BLaER1 treated with 17β-estradiol and CSF1 and Interleukin-3, amounts not matched to agents 10 nM and 100 nM (cell line): ENCODE results near the gene AQP12A.
"Not testable (repeated sequence)": the region's sequence is repeated elsewhere in the genome, so short reads cannot be mapped to it uniquely, and the experiment has no call there.

Experiments
- H3K27ac ChIP-seq, 11 experiments: shearing (Covaris generic); formaldehyde crosslinking; 2 replicates each; pipeline ENCODE4 v1.8.1; 2022
- H3K27me3 ChIP-seq, 11 experiments: shearing (Covaris generic); formaldehyde crosslinking; 2 replicates each; pipeline ENCODE4 v1.8.1; 2022
- H3K36me3 ChIP-seq, 11 experiments: shearing (Covaris generic); formaldehyde crosslinking; 2 replicates each; pipeline ENCODE4 v1.8.1; 2022
- H3K4me1 ChIP-seq, 10 experiments: shearing (Covaris generic); formaldehyde crosslinking; 2 replicates each; pipeline ENCODE4 v1.8.1; 2022
- H3K4me2 ChIP-seq, 11 experiments: shearing (Covaris generic); formaldehyde crosslinking; 2 replicates each; pipeline ENCODE4 v1.8.1; 2022
- H3K4me3 ChIP-seq, 10 experiments: shearing (Covaris generic); formaldehyde crosslinking; 2 replicates each; pipeline ENCODE4 v1.8.1; 2022
- H3K9ac ChIP-seq, 11 experiments: shearing (Covaris generic); formaldehyde crosslinking; 2 replicates each; pipeline ENCODE4 v1.8.1; 2022
- H3K9me3 ChIP-seq, 11 experiments: shearing (Covaris generic); formaldehyde crosslinking; replicated peaks in 1 of 11; 2 replicates each; pipeline ENCODE4 v1.8.1; 2022
- H4K20me1 ChIP-seq, 11 experiments: shearing (Covaris generic); formaldehyde crosslinking; 2 replicates each; pipeline ENCODE4 v1.8.1; 2022
- Cebpa-rat ChIP-seq, 11 experiments: shearing (Covaris generic); IDR thresholded peaks; 2 replicates each; pipeline ENCODE4 v1.8.1; 2022

Gene AQP12A

GRCh38 chr2:240698852-240699561, 7.3 kb downstream of the AQP12A start:
- H4K20me1 ChIP-seq, H3K4me3 ChIP-seq, H3K27me3 ChIP-seq, H3K9me3 ChIP-seq, H3K4me1 ChIP-seq, H3K9ac ChIP-seq, H3K4me2 ChIP-seq, H3K27ac ChIP-seq, H3K36me3 ChIP-seq: not testable (repeated sequence)

GRCh38 chr2:240699835-240700234, 8.2 kb downstream of the AQP12A start:
- H3K36me3 ChIP-seq, H3K4me2 ChIP-seq, H3K4me1 ChIP-seq, H4K20me1 ChIP-seq, H3K9me3 ChIP-seq, H3K27ac ChIP-seq, H3K27me3 ChIP-seq, H3K9ac ChIP-seq, H3K4me3 ChIP-seq: not testable (repeated sequence)

DNA sequence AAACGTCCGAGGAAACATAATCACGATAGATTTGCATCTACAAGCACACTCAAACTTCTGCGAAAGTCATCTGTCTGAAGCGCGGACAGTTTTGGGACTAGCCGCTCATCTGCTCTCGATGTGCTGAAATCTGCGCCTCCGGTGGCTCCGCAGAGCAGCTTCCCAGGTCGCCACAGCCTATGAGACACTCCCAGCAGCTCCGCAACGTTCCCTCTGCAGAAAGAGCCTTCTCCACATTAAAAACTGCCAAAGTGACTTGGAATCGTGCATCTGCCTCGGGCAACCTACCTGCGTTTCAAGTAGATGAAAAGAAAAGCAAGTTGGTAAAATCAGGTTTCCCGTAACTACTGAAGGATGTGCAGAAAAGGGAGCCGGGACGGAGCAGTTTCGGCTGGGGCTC, 8.9 kb downstream of the AQP12A start:
- not testable (repeated sequence) for H4K20me1 ChIP-seq, H3K27ac ChIP-seq, H3K9me3 ChIP-seq, H3K36me3 ChIP-seq, H3K9ac ChIP-seq, H3K4me3 ChIP-seq, H3K4me2 ChIP-seq
- peaks cover 9 to 13% (median 12%) of the 10 kb centered on the region in 11 experiments; a peak in 19 of 22 replicates for H3K27me3 ChIP-seq
- peaks cover 10 to 12% (median 12%) of the 10 kb centered on the region in 10 experiments for H3K4me1 ChIP-seq

DNA sequence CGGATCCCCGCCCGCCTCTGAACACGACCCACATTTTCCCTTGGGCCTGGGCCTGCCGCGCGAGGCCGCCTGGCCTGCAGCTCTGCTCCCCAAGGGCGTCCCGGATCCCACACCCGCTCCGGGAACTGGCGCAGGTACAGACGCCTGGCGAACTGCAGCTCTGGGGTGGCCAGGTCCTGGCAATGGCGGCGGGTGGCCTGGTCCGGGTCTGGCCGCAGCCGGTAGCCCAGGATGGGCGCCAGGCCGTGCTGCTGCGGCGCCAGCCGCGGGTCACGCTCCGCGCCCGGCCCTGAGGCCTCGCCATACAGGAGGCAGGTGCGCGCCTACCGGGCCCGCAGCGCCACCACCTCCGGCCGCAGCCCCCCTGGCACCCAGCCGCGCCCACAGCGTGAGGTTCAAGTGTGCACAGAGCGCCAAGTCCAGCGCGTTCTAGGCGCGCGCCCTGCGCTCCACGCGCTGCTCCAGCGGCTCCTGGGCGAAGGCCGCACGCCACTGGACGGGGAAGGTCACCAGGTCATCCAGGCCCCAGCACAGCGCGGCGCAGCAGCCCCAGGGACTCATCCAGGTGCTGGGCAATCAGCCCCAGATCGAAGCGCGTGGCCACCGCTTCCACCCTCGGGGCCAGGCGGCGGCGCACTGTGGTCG, 9.5 kb downstream of the AQP12A start:
- no peaks in the 10 kb centered on the region for H4K20me1 ChIP-seq
- H3K4me2 ChIP-seq: no peak overlapping the region
- peaks cover 14 to 18% (median 17%) of the 10 kb centered on the region in 10 experiments for H3K4me1 ChIP-seq
- no peak overlapping the region for H3K4me3 ChIP-seq
- no peak overlapping the region for H3K27ac ChIP-seq
- H3K9me3 ChIP-seq: no peaks in the 10 kb centered on the region
- no peaks in the 10 kb centered on the region for H3K36me3 ChIP-seq
- peaks cover 9 to 15% (median 13%) of the 10 kb centered on the region in 11 experiments; a peak in 19 of 22 replicates for H3K27me3 ChIP-seq
- H3K9ac ChIP-seq: no peak overlapping the region
- no peak for TF ChIP-seq Cebpa-rat (IDR thresholded peaks at IDR 0.05)

DNA sequence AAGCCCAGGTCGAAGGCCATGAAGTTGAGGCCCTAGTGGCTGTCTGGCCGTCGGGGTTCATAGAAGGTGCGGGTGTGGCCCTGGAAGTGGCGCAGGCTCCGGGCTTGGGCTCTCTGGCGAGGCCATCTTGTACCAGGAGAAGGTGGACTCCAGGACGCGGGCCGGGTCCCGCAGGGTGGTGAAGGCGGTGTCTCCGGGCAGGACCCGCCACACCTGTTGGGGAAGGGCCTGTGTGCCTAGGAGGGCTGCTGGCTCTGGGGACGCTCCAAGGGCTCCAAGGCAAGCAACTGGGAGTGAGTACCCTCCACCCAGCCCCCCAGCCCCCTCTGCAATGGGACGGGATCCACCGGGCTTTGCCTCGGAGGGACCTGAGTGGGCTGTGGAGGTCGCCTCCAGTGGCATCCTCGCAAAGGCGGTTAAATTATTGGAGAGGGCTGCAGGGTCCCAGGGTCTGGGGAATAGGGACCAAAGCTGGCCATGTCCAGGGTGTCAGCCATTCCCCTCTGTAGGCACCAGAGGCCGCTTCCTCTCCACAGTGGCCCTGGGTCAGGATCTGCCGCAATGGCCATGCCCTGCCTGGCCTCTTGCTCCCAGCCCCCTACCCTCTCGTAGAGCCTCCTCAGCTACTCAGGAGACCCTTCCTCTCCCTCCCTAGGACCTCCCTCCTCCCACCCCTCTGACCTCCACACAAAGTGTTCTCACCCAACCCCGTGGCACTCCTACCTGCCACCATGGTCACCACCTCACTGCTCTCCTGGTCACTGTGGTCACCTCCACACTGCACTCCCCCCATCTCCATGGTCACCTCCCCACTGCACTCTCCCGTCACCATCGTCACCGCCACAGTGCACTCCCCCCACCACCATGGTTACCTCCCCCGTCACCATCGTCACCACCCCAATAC, 10.3 kb downstream of the AQP12A start:
- H3K4me3 ChIP-seq: no peak overlapping the region
- H3K27me3 ChIP-seq: peaks cover 9 to 15% (median 13%) of the 10 kb centered on the region in 11 experiments; a peak in 19 of 22 replicates
- no peak overlapping the region for H3K27ac ChIP-seq
- peaks cover 14 to 21% (median 19%) of the 10 kb centered on the region in 10 experiments for H3K4me1 ChIP-seq
- H4K20me1 ChIP-seq: no peaks in the 10 kb centered on the region
- H3K9ac ChIP-seq: no peak overlapping the region
- H3K36me3 ChIP-seq: no peaks in the 10 kb centered on the region
- no peak for TF ChIP-seq Cebpa-rat (IDR thresholded peaks at IDR 0.05)
- H3K4me2 ChIP-seq: no peak overlapping the region
- no peaks in the 10 kb centered on the region for H3K9me3 ChIP-seq

DNA sequence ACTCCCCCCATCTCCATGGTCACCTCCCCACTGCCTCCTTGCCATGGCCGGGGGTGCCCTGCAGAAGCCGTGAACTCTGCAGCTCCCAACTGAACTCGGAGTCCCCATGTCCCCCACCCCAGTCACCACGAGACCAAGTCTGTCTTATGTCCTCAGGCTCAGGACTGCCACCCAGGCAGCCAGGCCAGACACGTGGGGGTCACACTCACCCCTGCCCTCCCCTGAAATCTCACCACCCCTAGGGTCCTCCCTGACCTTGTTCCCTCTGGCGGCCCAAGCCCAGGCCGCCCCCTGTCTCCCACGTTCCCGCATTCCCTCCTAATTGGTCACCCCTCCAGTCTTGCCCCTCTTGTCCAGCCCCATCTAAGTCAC, 11.0 kb downstream of the AQP12A start:
- H3K4me3 ChIP-seq: no peak overlapping the region
- no peak for TF ChIP-seq Cebpa-rat (IDR thresholded peaks at IDR 0.05)

DNA sequence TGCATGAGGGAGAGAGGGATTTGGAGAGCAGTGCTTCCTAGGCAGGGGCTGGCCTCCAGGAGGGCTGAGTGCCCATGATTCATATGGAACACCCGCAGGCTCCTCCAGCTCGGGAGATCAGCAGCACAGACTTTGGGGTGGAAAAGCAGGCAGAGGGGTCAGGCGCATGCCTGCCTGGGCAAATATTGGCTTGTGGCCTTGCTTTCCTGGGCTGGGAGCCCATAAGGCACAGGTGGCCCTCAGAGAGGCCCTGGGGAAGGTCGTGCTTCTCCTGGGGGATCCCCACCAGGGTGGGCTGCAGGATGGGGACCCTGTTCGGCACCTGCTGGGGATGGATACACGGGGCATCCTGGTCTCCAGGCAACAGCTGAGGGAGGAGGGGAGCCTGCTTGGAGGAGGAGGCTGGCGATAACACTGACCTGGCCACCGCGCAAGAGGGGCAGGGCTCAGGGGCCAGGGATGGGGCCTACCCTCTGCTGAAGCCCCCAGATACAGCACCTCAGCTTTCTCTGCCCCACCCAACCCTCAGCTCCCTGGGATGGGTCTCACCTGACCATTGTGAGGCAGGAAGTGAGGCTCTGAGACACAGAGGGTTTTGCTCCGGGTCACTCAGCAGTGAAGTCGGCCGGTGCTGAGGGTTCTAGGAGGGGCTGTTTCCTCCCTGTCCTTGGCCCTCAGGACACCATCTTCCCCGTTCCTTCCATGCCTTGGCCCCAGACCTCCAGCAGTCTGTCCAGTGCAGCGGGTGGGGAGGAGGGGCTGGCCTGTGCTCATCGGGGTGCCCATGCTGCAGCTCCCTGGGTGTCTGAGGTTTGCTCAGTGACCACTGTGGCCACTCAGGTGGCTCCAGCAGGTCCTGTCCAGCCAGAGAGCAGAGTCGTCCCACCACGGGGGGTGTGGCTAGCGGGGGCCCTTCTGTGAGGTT, 12.0 kb downstream of the AQP12A start:
- Histone ChIP-seq H3K4me3 (no peak overlapping the region), H3K27me3 (peaks cover 9 to 15% (median 13%) of the 10 kb centered on the region in 11 experiments; a peak in 19 of 22 replicates), H3K4me1 (peaks cover 14 to 21% (median 19%) of the 10 kb centered on the region in 10 experiments), H3K27ac (no peak overlapping the region), H3K9ac (no peak overlapping the region), H3K9me3 (no peaks in the 10 kb centered on the region), H3K4me2 (no peak overlapping the region), H4K20me1 (no peaks in the 10 kb centered on the region), H3K36me3 (no peaks in the 10 kb centered on the region)
- TF ChIP-seq Cebpa-rat (IDR thresholded peaks at IDR 0.05): no peak

More for the DNA sequence above, 11.0 kb downstream of the AQP12A start:
- Histone ChIP-seq H3K9ac (no peak overlapping the region), H3K27me3 (peaks cover 9 to 15% (median 13%) of the 10 kb centered on the region in 11 experiments; a peak in 19 of 22 replicates), H3K36me3 (no peaks in the 10 kb centered on the region), H4K20me1 (no peaks in the 10 kb centered on the region), H3K4me2 (no peak overlapping the region), H3K27ac (no peak overlapping the region), H3K9me3 (no peaks in the 10 kb centered on the region), H3K4me1 (peaks cover 14 to 21% (median 19%) of the 10 kb centered on the region in 10 experiments)

DNA sequence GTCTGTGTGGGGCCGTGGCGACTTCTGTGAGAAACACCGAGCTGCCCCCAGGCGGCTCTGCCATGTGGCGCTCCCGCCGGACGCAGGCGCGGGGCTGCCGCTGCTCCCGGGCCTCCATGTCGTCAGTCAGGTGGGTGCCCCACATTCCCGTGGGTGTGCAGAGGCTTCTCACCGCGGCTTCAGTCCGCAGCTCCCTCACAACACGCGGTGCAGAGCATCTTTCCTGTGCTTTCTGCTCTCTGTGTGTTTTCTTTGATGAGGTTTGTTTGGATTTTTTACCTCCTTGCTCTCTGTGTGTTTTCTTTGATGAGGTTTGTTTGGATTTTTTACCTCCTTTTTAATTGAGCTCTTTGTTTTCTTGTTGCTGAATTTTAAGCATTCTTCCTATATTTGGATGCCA, 13.0 kb downstream of the AQP12A start:
- TF ChIP-seq Cebpa-rat (IDR thresholded peaks at IDR 0.05): no peak
- peak overlapping the region; percentile 15 to 94 (median 59); a peak in 13 of 22 replicates for H3K4me2 ChIP-seq
- no peaks in the 10 kb centered on the region for H3K36me3 ChIP-seq
- peaks cover 9 to 15% (median 13%) of the 10 kb centered on the region in 11 experiments; a peak in 19 of 22 replicates for H3K27me3 ChIP-seq
- H3K4me1 ChIP-seq: peaks cover 14 to 21% (median 19%) of the 10 kb centered on the region in 10 experiments
- H3K9ac ChIP-seq: no peak overlapping the region
- H3K4me3 ChIP-seq: no peak overlapping the region
- no peak overlapping the region for H3K27ac ChIP-seq
- H4K20me1 ChIP-seq: no peaks in the 10 kb centered on the region
- no peaks in the 10 kb centered on the region for H3K9me3 ChIP-seq
